HG02759 (cell line): ENCODE data around the gene LYVE1.
"Not testable (repeated sequence)": the region's sequence is repeated elsewhere in the genome, so short reads cannot be mapped to it uniquely, and the experiment has no call there.

Experiments
- ATAC-seq: cut with Tn5 transposase; IDR thresholded peaks from one replicate; pipeline ENCODE4 v1.9.1; 2021; ENCODE audit warnings: mild to moderate bottlenecking, moderate library complexity; ENCODE audit not compliant: unreplicated experiment

The LYVE1 gene, protein sequence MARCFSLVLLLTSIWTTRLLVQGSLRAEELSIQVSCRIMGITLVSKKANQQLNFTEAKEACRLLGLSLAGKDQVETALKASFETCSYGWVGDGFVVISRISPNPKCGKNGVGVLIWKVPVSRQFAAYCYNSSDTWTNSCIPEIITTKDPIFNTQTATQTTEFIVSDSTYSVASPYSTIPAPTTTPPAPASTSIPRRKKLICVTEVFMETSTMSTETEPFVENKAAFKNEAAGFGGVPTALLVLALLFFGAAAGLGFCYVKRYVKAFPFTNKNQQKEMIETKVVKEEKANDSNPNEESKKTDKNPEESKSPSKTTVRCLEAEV

DNA sequence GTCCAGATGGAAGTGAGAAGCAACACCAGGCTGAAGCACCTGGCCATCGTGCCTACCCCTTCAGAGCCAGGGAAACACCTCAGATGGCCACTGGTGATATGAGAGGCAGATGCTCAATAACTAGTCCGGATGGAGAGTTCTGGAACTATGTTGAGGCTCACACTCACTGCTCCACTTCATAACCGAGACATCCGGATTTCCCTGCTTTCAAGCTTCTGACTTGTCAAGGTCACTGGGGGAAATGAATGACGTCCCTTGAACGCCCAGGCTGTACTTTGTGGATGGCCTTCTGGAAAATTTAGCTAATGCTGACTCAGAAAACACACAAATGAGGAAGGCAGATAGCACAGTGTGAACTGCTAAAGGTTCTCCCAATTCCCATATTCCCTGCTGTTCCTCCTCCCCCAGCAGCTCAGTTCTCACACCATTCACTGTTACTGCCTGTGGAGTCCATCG is at the start of gene LYVE1:
Gene LYVE1, minus strand, starts transcription at position 180 of the 456 bp plus-strand sequence. Its CDS starts 133 bp downstream, at position 47.
- ATAC-seq: no peak

DNA sequence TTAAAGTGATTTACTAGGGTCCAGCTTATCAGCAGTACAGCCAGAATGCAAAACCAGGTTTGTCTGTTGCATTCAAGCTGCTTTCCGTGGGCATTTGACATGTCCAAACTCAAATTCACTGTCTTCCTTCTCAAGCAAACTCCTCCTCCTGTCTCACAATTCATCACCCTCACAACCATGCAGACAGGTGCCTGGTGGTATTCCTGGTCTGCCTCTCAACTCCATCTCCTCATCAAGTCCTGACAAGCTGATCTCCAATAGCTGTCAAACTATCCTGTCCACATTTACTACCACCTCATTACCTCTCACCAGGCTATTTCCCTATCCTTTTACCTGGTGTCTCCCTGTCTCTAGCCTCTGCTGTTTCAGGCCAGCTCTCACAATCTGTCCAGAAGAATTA is 49.1 kb upstream of the LYVE1 start:
- no peak for ATAC-seq

- ATAC-seq: no peak
These were observed 43.8 kb upstream of the LYVE1 start for GRCh38 chr11:10611979-10612862.

DNA sequence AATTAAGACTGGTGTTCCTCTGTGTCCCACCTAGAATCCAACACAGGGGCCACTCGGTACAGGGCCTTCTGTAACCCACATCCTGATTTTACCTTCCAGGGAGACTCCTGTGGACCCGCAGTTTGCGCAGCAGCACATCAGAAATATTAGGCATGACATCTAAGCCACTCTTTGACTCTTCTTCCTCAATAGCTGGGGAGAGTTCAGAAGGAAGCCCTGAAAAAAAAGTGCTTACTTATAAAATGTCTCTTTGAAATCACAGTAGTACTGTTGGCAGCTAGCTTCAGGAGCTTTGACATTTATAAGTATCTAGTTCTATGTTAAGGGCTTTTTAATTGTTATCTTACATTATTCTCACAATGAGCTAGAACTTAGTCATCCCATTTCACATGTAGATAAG is 41.2 kb upstream of the LYVE1 start:
- ATAC-seq: no peak

DNA sequence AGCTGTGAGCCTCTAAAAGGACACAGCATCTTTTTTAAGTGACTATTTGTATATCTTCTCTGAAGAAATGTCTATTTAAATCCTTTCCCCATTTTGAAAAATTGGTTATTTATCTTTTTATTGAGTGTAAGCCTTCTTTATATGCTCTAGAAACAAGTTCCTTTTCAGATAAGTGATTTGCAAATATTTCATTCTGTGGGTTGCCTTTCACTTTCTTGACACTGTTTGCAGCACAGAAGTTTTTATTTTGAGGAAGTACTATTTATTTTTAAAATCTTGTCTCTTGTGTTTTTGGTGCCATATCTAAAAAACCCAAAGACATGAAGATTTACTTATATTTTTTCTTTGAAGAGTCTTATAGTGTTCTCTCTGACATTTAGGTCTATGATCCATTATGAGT is 40.1 kb upstream of the LYVE1 start:
- ATAC-seq: no peak

DNA sequence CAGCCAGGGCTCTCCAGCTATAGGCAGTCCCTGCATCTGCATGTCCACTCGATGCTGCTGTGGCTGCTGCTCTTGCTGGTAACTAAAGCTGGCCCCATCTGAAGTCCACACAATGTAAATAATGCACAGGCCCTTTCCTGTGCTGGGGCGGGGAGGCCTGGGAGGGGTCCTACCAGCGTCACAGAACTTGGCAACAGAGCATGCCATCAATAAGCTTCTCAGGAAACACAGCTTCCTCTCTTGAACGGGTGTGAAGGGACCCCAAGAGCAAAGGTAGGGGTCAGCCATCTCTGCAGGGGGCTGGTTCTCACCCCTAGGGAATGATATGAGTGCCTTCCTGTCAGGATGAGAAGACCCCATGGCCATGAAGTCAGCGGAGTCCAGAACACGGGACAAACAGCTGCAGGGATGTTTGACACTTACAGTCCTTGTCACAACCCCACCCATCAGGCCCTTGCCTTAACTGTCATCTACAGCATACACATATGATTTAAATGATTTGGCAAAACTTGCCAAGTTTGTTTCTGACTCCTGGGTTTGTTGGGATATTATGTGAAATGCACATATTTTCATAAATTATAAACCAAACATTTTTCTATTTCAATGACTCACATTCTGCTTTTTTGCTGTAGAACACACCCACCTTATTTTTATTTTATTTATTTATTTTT is 39.1 kb upstream of the LYVE1 start:
- ATAC-seq: no peak

GRCh38 chr11:10606536-10607208 is 38.2 kb upstream of the LYVE1 start:
- ATAC-seq: peak; percentile 69

GRCh38 chr11:10605941-10606381 is 37.5 kb upstream of the LYVE1 start:
- ATAC-seq: no peak

DNA sequence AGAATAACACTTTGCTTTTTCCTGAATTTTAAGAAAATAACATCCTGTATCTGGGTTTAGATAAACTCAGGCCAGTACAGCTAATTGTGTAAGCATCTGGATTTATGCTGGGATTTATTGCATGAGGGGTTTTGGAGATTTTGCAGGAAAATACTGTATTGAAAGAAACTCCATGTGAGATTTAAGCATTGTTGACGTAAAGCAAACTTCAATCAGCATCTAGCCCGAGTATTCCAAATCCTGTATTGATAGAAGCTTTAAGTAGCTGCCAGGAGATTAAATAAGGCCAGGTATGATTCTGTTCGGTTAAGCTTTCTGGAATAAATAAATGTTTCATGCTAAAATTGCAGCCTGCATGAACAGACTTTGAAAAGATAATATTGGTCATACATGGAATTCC is 36.3 kb upstream of the LYVE1 start:
- ATAC-seq: no peak

DNA sequence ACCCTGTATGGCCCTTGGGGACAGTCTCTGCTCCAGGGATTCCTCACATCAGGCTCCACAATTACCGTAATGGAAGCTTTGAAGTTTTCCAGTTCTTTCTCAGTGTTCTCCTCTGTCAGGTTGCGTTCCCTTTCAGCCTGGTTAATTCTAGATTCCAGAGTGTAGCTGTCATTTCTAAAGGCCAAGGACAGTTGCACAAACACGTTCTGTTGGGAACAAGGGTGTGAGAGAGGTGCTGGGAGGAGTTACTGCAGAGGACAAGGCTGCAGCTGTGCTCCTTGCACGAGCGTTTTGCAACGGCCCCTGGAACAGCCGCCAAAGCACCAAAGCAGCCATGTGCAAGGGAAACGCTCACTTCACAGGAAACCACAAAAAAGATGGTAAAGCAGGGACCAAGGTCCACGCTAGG is 35.9 kb upstream of the LYVE1 start:
- no peak for ATAC-seq

DNA sequence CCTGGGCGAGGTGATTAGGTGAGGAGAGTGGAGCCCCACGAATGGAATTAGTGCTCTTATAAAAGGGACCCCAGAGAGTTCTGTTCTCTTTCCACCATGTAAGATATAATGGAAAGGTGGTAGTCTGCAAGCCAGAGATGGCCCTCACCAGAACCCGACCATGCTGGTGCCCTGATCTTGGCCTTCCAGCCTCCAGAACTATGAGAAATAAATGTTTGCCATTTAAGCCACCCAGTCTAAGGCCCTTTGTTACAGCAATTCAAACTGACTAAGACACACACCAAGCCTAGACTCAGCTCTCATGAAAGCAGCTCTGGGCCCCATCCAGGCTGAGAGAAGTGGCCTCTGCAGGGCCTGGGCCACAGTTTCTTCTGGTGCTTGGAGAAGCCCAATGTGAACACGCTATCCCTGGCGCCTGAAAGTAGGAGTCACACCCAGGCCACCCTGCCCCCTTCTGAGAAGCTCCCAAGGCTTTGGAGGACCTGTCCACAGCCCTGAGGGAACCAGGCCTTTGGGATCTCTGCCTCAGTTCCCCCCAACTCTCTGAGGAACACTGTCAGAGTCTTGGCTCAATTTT is 35.3 kb upstream of the LYVE1 start:
- no peak for ATAC-seq

- no peak for ATAC-seq
These were observed 34.5 kb upstream of the LYVE1 start for GRCh38 chr11:10602945-10603344.

DNA sequence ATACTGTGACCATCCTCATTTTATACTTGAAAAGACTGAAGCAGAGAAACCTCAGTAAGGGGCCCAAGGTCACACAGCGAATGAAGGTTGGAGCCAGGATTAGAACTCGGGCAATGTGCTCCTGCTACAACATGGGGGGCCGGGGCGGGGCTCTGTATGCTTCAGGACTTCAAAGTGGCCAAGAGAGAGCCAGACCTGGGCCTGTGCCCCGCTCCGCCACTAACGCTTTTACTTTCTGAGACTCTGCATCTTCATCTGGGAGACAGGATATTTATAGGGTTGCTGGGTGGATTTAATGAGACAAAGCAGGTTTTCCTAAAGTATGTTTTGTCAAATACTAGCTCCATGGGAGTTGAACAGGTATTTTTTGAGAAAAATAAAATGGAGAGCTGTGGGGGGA is 33.9 kb upstream of the LYVE1 start:
- ATAC-seq: no peak

- ATAC-seq: no peak
These were observed 33.4 kb upstream of the LYVE1 start for GRCh38 chr11:10601837-10602236.

GRCh38 chr11:10600570-10601248 is 32.2 kb upstream of the LYVE1 start:
- ATAC-seq: no peak

GRCh38 chr11:10599388-10600175 is 31.1 kb upstream of the LYVE1 start:
- no peak for ATAC-seq

DNA sequence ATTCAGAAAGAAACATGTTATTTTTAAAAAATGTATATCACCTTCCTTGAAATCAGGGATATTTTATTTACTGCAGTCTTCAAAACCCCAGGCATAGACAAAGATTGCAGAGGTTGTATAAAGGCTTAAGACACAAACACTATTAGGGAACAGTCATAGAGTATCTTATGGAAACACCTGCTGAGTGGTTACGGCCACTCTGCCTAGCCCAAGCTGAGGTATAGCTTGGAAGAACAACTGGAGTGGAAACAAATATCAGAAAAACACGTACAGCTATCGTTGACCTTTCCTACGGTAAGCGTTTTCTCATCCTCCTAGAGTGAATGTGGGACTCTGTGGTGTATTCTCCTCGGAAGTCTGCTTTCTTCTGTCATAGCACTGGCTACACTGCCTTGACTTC is 30.4 kb upstream of the LYVE1 start:
- no peak for ATAC-seq

GRCh38 chr11:10597877-10598351 is 29.4 kb upstream of the LYVE1 start:
- ATAC-seq: no peak

DNA sequence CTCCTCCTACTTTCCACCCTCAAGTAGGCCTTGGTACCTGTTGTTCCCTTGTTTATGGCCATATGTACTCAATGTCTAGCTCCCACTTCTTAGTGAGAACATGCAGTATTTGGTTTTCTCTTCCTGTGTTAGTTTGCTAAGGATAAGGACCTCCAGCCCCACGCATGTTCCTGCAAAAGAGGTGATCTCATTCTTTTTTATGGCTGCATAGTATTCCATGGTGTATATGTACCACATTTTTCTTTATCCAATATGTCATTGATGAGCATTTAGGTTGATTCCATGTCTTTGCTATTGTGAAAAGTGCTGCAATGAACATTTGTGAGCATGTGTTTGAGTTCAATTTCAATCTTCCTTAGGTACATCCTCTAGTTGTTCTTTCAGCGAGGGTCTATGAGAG is 27.4 kb upstream of the LYVE1 start:
- ATAC-seq: not testable (repeated sequence)
